Omental fat pad (tissue), 4 donors: ENCODE measurements around the gene ALK. TPM values are rescaled to one million over a fixed set of nuclear protein-coding genes. Genes with fewer than 3 reads are reported as not detected.

ENCODE experiments used
- ATAC-seq: fragments of 150-250 bp; one replicate; pipeline ENCODE4 v1.9.1; 2016; ENCODE audit warnings: mild to moderate bottlenecking, moderate library complexity; ENCODE audit not compliant: low FRiP score
- DNase-seq: peaks from one replicate; pipeline ENCODE4 v3.0.0-alpha.2; 2019; ENCODE audit warnings: low spot score
- total RNA-seq, 4 donors: library from RNA; depleted of rRNA; stranded (reverse); fragments of >200 nt; gene quantifications; one replicate each; pipeline ENCODE4 v1.1.0, GENCODE V29; 2016
- TF ChIP-seq, protein P1 (sequence below), 3 donors: fragments of 450-650 bp; IDR thresholded peaks; one replicate each; pipeline ENCODE4 v1.5.1; 2016 to 2017; ENCODE audit warnings: antibody characterized with exemption in 3 of 3, mild to moderate bottlenecking in 3 of 3, moderate library complexity in 2 of 3

Gene ALK
- 1 to 10 TPM in 1 of 4 donors, under 1 TPM in 2, not detected in 1; 0.12 to 2.2 (median 0.44) TPM for total RNA-seq

DNA sequence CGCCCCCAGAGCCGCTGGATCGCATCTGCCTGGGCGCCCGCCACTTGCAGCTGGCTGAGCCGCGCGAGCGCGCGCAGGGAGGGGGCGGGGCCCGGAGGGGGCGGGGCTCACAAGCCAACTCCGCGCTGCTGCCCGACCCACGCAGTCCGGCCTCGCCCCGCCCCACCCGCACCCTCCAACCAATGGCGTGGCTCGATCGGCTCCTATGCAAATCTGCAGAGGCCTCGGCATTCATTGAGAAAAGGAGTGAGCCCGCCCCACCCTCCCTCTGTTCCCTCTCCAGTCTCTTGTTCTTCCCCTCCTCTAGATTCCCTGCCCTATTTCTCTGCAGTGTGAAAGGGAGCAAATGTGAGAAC, at the start of gene ALK:
Gene ALK, minus strand, starts transcription at position 27 of the 356 bp plus-strand sequence. CDS start 927 bp downstream, outside the sequence.
- TF ChIP-seq, protein P1, sequence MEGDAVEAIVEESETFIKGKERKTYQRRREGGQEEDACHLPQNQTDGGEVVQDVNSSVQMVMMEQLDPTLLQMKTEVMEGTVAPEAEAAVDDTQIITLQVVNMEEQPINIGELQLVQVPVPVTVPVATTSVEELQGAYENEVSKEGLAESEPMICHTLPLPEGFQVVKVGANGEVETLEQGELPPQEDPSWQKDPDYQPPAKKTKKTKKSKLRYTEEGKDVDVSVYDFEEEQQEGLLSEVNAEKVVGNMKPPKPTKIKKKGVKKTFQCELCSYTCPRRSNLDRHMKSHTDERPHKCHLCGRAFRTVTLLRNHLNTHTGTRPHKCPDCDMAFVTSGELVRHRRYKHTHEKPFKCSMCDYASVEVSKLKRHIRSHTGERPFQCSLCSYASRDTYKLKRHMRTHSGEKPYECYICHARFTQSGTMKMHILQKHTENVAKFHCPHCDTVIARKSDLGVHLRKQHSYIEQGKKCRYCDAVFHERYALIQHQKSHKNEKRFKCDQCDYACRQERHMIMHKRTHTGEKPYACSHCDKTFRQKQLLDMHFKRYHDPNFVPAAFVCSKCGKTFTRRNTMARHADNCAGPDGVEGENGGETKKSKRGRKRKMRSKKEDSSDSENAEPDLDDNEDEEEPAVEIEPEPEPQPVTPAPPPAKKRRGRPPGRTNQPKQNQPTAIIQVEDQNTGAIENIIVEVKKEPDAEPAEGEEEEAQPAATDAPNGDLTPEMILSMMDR (IDR thresholded peaks at IDR 0.05): no peak
- ATAC-seq: peak; percentile 87
- peak; percentile 53 for DNase-seq

DNA sequence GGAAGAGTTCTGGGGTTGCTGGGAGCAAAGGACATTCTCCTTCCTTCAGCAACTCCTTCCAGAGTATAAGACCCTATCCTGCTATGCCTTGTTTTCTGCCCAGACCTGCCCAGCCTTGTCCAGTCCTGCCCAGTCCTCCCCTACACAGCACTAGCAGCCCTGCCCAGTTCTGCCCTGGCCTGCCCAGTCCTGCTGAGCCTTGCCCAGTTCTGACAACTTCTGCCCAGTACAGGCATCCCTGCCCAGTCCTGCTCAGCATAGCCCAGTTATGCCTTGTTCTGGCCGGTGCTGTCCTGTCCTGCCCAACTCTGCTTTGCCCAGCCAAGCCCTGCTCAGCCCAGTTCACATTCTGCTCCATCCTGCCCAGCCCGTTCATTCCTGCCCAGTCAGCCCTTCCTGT, 44.9 kb upstream of the ALK start:
- no peak for DNase-seq
- TF ChIP-seq, protein P1 (IDR thresholded peaks at IDR 0.05): no peak
- no peak for ATAC-seq

DNA sequence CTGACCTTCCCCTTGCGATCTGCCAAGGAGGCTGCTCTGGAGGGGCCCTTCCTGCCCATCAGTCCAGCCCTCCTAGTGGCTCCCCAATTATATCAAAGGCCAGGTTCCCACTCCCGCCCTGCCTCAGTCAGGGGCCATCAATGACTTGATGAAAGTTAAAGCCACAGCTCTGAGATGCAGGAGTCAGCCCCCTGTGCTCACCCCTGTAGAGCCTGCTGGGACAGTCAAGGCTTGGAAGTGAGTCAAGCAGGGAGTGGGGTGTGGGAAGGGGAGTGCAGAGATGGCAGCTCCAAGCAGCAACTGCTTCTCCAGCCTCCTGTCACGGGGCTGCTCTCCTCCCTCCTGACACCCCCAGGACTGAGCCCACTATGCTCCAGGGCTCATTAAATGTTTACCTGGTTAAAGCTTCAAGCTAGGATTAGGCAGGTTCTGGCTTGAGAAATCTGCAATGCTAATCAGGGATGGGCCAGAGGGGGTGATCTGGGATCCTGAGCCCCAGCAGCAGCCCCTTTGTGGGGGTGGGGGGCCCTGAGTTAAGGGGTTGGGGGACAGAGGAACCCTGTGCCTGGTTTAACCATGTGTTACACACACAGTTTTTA, 42.7 kb upstream of the ALK start:
- DNase-seq (no peak), ATAC-seq (no peak)
- TF ChIP-seq, protein P1 (IDR thresholded peaks at IDR 0.05): no peak

DNA sequence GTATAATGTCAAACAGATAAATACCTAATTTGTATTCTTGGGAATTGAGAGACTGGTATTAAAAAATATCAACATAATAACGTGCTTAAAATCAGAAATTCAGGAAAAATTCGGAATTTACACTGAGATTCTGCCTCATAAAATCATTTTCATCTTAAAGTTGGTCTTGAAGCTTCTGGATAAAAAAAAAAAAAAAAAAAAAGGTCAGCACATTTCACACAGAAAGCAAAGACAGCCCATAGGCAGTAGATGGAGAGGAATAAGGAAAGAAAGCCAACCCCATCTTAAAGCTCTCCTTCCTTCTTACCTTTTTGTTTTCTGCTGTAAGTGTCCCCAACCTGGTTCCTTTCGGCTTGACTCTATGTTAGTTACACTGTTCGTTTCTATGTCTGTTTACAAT, 41.5 kb upstream of the ALK start:
- no peak for ATAC-seq
- TF ChIP-seq, protein P1 (IDR thresholded peaks at IDR 0.05): no peak

DNA sequence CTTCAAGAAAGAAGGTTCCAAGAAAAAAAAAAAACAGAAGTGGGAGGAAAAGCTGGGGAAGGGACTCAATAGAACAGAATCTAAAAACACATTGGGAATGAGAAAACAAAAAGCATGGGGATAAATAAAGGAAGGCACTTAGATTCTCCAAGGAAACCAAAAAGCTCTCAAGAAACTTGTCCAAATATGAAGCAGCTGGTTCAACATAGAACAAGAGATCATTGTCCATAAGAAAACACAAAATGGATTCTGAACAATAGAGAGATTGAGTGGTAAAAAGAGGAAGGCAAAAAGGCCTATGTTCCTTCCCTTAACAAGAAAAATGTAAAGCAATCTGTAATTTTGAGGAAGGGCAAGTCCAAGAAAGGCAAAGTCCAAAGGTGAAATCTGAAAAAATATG, 32.9 kb upstream of the ALK start:
- no peak for ATAC-seq
- TF ChIP-seq, protein P1 (IDR thresholded peaks at IDR 0.05): no peak

More for the DNA sequence above, 41.5 kb upstream of the ALK start:
- no peak for DNase-seq

DNA sequence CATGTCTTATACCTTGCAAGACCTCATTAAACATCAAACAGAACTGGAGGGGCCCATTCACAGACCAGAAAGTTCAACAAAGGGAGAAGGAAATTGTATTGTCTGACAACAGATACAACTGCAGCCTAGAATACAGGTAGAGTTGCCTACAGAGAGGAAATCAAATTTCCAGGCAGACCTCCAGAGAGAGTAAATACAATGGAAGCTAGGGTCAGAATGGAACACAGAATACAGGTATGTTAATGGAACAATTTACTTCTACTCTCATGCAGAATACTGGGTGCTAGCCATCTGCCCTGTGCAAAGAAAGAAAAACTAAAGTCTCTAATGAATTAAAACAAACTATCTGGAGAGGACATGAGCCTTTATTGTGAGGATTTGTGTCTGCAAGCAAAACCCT, 31.6 kb upstream of the ALK start:
- no peak for DNase-seq
- TF ChIP-seq, protein P1 (IDR thresholded peaks at IDR 0.05): no peak
- ATAC-seq: no peak

More for the DNA sequence above, 32.9 kb upstream of the ALK start:
- no peak for DNase-seq

DNA sequence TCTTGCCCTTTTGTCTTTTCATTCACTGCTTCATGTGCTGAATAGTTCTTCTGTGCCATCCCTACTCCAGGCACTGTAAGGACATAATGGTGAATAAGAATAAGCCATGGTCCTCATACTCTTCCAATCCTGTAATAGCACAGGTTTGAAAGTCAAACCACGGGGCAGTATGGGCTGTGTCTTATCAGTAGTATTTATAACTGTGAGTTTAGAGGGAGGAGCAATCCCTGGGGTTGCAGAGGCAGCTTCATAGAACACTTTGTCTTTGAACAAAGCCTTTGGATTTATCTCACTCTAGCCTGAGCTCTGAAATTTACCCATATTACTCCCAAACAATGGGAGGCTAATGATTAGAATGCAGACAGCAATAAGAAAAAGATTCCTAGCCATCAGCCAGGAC, 30.2 kb upstream of the ALK start:
- TF ChIP-seq, protein P1 (IDR thresholded peaks at IDR 0.05): no peak
- DNase-seq (no peak), ATAC-seq (no peak)
